UCSD-AML1 (cell line): ENCODE measurements around the gene ZNF473.

Source experiments
- DNase-seq: peaks from one replicate; lab custom pipeline; 2025; ENCODE audit not compliant: unreplicated experiment; lab: John Stamatoyannopoulos, UW

ZNF473 gene

DNA sequence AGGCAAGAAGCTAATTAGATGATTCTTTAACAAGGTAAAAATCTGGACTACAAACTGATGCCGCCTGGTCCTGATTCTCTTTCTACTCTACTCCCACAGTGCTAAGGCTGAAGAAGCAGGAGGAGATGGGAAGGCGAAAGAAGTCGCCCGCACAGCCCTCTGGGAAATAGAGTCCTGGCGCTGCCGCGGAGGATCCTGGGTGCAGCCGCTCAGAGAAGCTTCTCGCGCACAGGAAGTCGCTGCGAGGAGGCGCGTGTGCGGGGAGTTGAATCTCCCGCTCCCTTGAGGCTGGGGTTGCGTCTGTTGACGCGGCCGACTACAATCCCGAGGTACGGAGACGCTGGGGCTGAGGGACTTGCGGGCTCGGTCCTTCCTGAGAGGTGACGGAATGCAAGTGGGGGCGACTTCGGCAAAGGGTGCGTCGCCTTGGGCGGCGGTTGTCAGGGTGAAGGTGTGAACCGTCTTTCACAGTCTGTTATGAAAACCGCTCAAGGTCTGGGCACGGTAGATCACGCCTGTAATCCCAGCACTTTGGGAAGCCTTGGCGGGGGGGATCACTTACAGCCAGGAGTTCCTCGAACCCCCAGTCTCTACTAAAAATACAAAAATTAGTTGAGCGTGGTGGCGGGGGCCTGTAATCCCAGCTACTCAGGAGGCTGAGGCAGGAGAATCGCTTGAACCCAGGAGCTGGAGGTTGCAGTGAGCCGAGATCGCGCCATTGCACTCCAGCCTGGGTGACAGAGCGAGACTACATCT, at the start of gene ZNF473:
ZNF473 (plus strand) TSS at position 212 of the 756 bp plus-strand sequence. CDS start 5,078 bp downstream, outside the sequence.
- DNase-seq: peak; percentile 92

DNA sequence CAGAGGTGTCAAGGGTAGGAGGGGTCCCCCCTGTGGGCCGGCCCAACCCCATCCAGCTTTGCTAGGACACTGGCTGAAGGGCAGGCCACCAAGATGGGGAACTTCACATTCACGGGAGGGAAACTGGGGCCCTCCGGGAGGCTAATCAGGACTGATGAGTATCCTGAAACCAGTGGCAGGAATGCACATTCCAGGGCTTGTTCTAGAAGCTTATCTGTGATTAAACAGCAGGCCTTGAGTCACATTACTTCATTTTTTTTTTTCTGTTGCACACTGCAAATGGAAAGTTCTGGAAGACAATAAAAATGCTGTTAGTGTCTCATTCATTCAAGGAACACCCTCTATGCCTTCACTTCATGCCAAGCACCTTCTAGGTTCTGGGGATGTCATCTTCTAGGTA, 49.3 kb upstream of the ZNF473 start:
- no peak for DNase-seq

DNA sequence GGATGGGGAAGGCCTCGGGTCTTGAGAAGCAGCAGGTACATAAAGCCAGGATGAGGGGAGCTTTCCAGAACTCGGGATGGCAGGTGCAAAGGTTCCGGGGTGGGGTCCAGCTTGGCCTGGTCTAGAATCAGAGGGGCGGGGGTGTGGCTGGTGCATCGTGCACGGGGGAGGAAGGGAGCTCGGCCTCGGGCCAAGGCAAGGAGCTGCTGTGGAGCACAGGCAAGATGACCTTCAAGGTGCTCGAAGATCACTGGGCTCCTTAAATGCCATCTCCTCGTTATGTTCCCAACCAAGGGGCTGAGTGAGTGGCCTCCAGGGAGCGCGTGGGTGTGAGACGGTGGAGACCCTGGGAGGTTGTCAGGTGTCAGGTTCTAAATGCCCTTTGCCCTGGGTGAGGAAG, 48.7 kb upstream of the ZNF473 start:
- no peak for DNase-seq

DNA sequence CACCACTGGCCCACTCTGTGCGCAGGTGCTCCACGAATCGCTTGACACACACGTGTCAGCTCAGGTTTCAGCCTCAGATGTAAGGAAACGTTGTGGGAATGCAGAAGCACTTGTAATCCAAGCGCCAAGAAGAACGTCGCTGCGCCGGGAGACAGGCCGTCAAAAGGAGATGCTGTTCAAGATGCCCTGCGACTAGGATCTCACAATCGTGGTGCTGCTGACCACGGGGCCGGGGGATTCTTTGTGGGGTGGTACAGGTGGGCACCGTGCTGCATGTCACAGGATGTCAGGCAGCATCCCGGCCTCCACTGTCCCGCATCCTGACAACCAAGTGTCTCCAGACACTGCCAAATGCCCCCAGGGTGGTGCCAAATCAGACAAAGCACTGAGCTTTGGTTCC, 47.9 kb upstream of the ZNF473 start:
- no peak for DNase-seq

DNA sequence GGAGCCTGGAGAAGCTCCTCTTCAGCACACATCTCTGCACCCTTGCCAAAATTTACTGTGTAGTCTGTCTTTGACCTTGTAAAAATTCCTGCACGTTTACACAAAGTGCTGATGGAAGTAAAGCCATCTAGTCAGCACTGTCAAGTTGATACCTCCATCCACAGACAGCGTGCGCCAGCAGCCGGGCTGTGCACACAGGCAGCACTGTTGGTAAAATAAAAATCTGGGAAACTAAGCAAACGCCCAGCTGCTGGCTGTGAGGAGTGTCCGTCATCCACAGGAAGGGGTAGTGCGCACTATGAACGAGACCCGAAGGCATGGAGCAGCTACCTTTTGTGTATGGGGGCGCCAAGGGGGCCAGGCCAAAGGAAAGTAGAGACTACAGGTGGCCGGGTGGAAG, 47.5 kb upstream of the ZNF473 start:
- DNase-seq: no peak

DNA sequence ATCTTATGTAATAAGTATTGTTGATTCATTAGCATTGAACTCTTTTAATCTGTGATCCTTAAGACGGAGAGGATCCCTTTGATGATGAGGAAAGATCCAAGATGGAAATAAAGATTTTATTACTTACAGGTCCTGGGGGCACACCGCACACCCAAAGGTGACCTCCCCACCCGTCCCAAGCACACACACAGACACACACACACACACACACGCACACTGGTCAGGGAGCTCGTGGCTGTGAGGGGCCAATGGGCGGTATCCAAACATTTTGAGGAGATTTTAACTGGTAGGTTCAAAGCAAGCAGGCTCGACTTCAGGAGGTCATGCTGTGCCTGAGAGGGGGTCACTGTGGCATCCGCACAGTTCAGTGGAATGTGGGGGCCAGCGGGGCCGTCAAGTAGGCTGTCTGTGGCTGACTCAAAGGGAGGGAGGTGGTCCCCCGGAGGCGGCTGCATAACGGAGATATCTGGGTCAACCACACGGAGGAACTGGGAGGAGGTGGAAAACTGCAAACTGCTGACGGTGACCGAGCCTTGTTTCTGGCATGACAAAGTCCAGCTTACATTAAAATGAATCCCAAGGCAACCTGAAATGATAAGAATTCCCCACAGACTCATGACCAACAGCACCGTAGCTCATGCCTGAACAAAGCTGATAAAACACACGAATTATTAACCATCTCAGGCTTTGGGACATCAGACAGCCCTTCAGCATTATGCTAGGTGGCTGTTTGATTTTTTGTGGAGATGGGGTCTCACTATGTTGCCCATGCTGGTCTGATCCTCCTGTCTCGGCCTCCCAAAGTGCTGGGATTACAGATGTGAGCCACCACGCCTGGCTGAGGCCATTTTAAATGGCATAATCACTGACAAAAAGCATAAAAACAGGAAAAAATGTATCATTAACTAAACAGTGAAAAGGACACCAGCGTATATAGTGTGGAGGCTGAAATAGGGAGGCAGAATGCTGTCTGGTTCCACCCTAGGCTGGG, 43.9 kb upstream of the ZNF473 start:
- no peak for DNase-seq

DNA sequence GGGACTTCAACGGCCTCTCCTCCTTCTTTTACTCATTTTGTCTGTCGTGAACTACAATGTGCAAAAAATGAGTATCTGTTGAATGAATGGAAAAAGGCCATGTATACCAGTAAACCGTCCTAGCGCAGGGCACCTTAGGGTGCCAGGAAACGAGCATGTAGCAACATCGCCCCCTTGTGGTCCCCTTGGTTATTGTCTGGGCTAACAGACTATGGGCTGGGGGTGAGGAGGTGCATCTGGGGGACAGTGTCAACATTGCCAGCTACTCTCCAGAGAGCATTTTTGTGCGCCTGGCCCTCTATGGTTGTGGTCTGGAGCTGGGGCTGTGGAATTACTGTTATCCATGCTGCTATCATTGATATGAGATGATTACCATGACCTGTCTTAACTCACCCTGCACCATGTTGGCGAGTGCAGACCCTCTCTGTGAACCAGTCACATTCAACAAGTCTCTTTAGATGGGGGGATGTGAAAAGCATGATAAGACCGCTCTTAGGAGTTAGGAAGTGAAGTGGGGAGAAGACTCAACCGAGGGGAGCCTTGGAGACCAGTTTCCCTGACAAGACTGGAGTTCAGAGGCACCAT, 42.1 kb upstream of the ZNF473 start:
- peak; percentile 71 for DNase-seq

DNA sequence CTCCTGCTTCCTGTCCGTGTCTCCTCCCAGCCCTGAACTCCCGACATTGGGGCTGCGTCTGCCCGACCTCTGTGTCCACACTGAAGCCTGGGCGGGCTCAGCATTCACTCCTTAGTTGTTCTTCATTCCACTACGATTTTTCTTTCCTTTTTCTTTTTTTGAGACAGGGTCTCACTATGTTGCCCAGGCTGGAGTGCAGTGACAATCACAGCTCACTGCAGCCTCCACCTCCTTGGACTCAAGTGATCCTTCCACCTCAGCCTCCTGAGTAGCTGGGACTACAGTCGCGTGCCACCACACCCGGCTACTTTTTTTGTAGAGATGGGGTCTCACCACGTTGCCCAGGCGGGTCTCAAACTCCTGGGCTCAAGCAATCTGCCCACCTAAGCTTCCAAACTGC, 41.3 kb upstream of the ZNF473 start:
- DNase-seq: no peak

DNA sequence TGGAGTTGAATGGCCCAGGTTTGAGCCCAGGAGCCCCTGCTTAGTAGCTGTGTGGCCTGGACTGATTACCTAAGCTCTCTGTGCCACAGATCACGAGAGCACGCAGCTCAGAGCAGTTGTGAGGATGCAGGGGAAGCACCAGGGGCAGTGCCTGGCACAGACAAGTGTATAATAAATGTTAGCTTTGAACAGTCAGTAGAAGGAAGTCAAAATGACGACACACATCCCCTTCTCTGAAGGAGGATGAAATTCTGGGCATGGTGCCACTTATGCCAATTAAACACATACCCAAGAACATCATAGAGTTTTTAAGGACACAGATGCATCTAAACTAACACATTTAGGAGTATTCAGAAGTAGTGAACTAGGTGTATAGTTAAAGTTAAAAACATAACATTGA, 39.9 kb upstream of the ZNF473 start:
- DNase-seq: no peak

DNA sequence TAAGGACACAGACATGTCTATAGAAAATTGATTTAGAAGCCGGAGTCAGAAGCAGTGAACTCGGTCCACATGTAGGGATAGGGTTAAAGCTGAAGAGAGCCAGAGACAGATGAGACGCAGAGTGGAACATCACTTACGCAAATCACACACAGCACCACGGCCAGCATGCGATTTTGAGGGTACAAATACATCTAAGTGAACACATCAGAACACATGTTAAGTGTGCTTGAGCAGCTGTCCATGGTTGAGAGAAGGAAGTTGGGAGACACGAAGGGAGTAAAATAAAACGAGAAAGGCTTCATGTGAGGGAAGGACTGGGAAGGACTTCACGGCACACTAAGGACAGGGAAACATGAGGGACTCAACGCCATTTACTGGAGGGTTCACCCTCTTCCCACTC, 39.5 kb upstream of the ZNF473 start:
- no peak for DNase-seq

DNA sequence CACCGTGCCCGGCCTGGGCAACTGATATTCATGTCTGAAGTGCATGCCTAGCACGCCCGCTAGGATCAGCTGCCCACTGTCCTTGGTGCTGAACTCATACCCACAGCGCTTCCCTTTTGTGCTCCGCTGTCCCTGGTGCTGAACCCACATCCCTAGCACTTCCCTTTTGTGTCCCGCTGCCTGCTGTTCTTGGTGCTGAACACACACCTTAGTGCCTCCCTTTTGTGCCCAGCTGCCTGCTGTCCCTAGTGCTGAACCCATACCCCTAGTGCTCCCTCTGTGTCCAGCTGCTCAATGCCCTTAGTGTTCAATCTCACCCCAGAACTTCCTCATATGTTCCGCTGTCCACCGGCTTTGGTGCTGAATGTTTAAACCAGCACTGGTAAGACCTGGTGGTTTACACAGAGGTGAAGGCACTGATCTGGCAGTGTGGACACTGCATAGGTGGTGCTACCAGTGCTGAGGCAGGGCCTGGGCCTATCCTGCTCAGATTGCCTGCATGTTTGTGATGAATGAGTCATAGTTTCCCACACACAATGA, 38.6 kb upstream of the ZNF473 start:
- peak; percentile 94 for DNase-seq

DNA sequence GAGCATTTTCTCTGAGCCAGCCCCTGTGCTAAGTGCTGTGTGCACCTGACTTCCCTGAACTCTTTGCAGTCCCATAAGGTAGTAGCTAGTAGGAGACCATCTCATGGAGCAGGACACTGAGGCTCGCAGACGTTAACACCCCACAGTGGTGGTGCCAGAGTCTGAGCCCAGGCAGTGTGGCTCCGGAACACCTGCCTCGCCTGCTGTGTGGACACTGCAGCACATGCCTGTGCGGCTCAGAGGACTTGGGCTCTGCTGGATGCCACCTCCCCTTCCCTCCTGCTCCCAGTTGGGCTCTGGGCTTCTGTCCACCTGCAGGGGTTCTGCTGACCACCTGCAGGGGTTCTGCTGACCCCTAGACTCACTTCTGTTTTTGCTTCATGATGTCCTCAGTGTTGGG, 37.8 kb upstream of the ZNF473 start:
- DNase-seq: no peak

DNA sequence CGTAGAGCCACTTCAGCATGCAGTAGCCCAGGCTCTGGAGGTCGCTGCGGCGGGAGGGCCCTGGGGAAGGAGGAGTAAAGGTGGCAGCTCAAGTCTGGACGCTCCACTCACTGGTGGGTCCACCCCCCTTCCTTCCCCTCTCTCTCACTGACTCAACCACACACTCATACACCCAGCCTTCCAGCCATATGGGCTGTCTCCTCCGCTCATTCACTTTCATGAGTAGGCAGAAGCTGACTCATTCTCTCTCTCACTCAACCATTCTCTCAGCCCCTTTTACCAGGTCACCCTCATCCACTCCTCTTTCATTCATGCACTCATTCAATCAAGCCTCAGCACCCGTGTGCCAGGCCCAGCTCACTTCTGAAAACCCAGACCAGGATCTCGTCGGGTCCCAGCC, 37.4 kb upstream of the ZNF473 start:
- DNase-seq: no peak

DNA sequence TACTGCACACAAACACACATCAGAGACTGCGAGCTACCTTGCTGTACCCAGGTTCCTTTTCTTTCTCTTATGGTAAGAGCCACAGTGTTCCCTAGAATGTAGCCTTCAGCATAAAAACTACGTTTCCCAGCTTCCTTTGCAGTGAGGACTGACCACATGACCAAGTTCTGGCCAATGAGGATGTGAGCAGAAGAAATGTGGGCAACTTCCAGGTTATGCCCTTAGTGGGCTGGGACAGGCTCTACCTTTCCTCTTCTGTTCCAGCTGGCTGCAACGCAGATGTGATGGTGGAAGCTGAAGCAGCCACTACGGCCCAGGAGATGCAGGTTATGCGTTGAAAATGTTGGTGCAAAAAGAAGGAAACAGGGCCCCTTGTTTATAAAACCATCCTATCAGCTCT, 28.1 kb upstream of the ZNF473 start:
- DNase-seq: no peak

DNA sequence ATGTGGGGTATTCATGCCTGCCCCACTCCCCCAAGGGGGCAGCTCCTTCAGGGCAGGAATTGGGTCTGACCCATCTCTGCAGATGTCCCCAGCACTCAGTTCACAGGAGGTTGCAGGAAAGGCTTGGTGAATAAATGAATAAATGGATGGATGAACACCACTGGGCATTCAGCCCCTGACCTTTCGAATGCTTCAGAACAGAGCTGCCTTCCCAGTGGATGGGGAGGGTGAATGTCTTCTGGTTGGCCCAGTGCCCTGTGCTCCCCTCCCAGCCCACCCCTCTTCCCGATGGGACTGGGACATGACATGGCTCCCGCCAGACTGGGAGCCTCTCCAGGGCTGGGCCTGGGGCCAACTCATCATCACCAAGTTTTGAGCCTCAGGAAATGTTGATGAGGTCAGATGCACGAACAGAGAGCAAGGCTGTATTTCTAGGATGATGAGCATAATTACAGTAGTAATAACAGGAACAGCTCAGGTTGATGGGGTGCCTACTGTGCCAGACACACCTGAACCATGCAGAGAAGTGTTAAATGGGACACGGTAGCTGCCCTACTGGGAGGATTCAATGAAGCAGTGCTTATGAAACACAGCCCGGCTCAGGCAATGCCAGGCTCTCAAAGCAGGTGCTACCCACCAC, 26.3 kb upstream of the ZNF473 start:
- DNase-seq: no peak

DNA sequence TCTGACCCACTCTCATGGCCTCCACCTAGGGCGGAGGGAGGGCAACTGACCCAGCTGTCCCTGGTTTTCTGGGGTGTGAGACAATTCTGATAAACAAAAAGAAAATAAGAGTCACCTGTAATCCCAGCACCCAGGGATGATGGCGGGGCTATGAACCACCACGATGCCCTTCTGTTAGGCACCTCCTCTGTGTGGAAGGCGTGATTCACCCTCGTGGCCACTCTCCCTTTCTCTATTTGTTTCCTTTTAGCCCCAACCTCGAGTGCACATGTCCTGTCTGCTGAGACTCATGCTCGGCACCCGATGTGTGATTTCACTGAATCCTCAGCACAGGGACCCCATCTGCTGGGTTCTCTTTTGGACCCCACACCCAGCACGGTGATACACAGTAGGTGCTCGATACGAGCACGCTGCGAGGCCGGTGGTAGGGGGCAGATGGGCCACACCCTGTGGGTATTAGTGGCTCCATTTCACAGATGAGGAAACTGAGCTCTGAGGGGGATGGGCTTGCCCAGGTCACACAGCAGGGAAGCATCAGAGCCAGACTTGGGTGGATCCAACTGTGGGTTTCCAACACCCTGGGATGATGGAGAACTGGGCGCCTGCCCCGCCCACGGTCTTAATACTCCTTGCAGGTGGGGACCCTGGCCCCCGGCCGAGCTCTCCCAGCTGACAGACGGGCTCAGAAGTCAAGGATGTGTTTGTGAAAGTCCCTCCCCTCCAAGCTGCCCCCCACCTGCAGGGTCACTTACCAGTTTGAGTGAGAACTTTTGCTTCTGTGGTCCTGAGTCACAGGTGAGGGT, 25.6 kb upstream of the ZNF473 start:
- no peak for DNase-seq

DNA sequence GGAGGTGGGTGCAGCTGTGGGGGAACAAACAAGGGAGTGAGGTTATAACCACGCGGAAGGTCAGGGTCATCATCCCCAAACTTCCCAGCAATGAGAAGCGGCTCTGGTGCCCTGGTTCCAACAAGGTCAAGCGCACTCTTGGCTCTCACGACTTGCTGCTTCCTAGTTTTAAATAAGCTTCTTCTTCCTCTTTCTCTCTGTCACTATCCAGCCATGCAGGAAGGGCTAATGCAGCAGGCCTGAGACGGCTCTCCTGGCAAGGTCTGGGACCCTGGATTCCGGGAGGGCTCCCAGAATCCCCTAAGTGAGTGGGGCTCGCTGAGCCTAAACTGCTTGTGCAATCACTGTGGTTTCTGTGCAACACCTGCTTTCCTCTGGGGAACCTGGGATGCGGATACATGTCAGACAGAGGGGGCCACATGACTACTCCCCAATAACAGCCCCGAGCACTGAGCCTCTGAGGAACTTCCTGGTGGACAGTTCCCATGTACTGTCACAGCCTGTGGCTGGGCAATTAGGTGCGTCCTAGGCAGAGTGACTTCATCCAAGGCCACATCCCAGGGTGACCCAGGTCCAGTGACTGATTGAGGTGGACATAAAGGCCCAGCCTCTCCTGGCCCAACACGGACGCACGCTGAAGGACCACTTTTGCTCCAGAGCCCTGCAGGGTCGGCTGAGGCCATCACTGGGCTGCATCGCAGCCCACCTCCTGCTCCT, 24.8 kb upstream of the ZNF473 start:
- peak; percentile 16 for DNase-seq

DNA sequence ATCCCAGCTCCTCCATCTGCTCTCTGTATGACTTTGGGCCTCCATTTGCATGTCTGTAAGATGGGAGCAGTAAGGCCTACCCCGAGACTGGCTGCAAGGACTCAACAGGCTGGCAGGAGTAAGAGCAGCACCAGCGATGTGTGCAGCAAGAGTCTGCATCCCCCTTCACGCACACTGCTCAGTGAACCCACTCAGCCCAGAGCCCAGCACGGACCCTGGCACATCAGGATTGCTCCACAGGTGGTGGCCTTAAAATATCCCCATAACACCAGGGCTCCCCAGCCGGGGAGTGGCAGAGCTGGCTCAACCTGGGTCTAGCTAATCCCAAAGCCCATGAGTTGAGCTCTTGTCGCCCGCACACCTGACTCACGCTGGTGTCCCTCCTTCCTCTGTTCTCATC, 24.0 kb upstream of the ZNF473 start:
- DNase-seq: no peak

DNA sequence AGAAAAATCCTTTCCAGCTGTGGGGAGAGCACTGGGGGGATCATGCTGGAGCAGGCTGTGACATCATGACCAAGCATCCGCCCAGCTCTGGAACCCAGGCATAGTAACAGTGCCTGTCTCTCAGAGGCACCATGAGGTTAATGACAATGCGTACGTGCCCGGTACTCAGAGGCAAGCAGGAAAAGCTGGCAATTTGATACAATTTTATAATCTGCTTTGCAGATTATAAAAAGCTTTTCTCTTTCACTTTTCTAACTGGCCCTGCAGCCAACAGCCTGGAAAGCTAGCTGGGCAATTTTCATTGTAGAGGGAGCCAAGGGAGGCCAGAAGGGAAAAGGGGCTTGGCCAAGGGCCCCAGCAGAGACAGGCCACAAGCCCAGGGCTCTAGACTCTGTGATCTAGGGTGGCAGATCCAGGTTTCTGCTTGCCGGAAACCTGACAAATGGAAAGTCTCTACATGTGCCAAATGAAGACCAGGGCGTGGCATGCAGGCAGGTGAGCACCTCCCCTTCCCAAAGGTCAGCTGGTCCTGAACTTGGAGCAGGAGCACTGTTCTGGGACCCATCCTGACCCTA, 23.3 kb upstream of the ZNF473 start:
- no peak for DNase-seq
